GM12892 (cell line): ENCODE data around the gene CNOT6.

Experiments
- POLR2A ChIP-seq: IDR thresholded peaks from 2 replicates; pipeline ENCODE4 v1.6.1; 2011; ENCODE audit warnings: low read depth, low read length, control low read depth
- TAF1 ChIP-seq: IDR thresholded peaks from 2 replicates; pipeline ENCODE4 v1.6.1; 2011; ENCODE audit warnings: low read depth, mild to moderate bottlenecking, control low read depth, low read length, borderline replicate concordance

DNA sequence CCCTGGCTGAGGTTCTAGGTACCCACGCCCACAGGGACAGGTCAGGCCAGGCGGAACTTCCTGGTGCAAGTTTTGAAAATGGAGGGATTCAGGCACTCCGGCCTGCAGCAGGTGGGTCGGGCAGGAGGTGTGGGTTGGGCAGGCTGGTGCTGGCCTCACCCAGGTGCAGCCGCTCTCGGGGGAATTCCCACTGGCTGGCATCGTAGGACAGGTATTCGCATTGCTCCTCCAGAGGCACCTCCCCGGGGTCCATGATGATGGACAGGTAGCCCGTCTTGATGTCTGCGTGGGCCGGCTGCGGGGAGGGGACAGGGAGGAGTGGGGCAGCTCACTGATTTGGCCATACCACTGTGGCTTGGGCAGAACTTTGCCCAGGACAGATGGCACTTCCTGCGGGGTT, 125.8 kb downstream of the CNOT6 start:
- TF ChIP-seq TAF1 (no peak), POLR2A (no peak)
